CD14-positive monocyte (primary cell): Measurements from ENCODE around the gene OR5B2. TPM values are rescaled to one million over a fixed set of nuclear protein-coding genes. Genes with fewer than 3 reads are reported as not detected.

Experiments used
- DNase-seq, 3 donors: peaks; one replicate each; pipeline ENCODE4 v3.0.0-alpha.2; 2011 to 2022
- H2AFZ ChIP-seq: 2 replicates; pipeline ENCODE4 v1.6.0; 2012; ENCODE audit warnings: mild to moderate bottlenecking, low read depth, low read length, inconsistent platforms; ENCODE audit not compliant: insufficient read depth, poor library complexity, severe bottlenecking
- H3K27ac ChIP-seq, 2 donors: 1 replicate in 1 of 2; 2 replicates in 1 of 2; pipeline ENCODE4 v1.5.1; 2012 to 2013; ENCODE audit warnings: low read length in 2 of 2, control low read depth in 1 of 2, inconsistent platforms in 1 of 2, low read depth in 1 of 2, mild to moderate bottlenecking in 1 of 2
- H3K27me3 ChIP-seq, 2 donors: one replicate each; pipeline versions ENCODE4 v1.6.0 to v1.6.1; 2011 to 2013; ENCODE audit warnings: low read length in 2 of 2; ENCODE audit not compliant: control insufficient read depth in 2 of 2, insufficient read depth in 2 of 2
- H3K36me3 ChIP-seq, 2 donors: replicated peaks in 1 of 2; 1 replicate in 1 of 2; 2 replicates in 1 of 2; pipeline versions ENCODE4 v1.5.1 to v1.6.1; 2012 to 2013; ENCODE audit warnings: low read length in 2 of 2, control low read depth in 1 of 2, inconsistent platforms in 1 of 2, mild to moderate bottlenecking in 1 of 2; ENCODE audit not compliant: insufficient read depth in 2 of 2, control insufficient read depth in 1 of 2
- H3K4me1 ChIP-seq, 2 donors: 1 replicate in 1 of 2; 2 replicates in 1 of 2; pipeline versions ENCODE4 v1.5.1 to v1.6.1; 2012 to 2013; ENCODE audit warnings: low read length in 2 of 2, control low read depth in 1 of 2, inconsistent platforms in 1 of 2, mild to moderate bottlenecking in 1 of 2, moderate library complexity in 1 of 2; ENCODE audit not compliant: insufficient read depth in 2 of 2, control insufficient read depth in 1 of 2
- H3K4me2 ChIP-seq: replicated peaks from 2 replicates; pipeline ENCODE3; 2012; ENCODE audit warnings: low read length, moderate library complexity, mild to moderate bottlenecking; ENCODE audit not compliant: poor library complexity, severe bottlenecking; ENCODE audit errors: extremely low read depth
- H3K4me3 ChIP-seq, 3 experiments: fragments of 200-600 bp in 1 of 3; sonication (generic) in 1 of 3; replicated peaks in 1 of 3; 1 replicate in 2 of 3; 2 replicates in 1 of 3; pipeline ENCODE4 v1.5.1; 2011 to 2013; ENCODE audit warnings: low read length in 3 of 3, mild to moderate bottlenecking in 3 of 3, control low read depth in 2 of 3, low read depth in 2 of 3, inconsistent platforms in 1 of 3, moderate library complexity in 1 of 3
- H3K79me2 ChIP-seq: 2 replicates; pipeline ENCODE4 v1.6.0; 2012; ENCODE audit warnings: mild to moderate bottlenecking, control low read depth, inconsistent platforms, low read length, moderate library complexity; ENCODE audit not compliant: insufficient read depth
- H3K9ac ChIP-seq: 2 replicates; pipeline ENCODE4 v1.6.0; 2017; ENCODE audit warnings: low read length, mild to moderate bottlenecking; ENCODE audit not compliant: insufficient read depth, poor library complexity, severe bottlenecking
- H3K9me3 ChIP-seq, 2 donors: replicated peaks in 1 of 2; 1 replicate in 1 of 2; 2 replicates in 1 of 2; pipeline versions ENCODE4 v1.5.1 to v1.6.1; 2012 to 2013; ENCODE audit warnings: low read length in 2 of 2, control low read depth in 1 of 2; ENCODE audit not compliant: control insufficient read depth in 1 of 2, insufficient read depth in 1 of 2
- H4K20me1 ChIP-seq: 2 replicates; pipeline ENCODE4 v1.6.0; 2012; ENCODE audit warnings: mild to moderate bottlenecking, low read length, control low read depth, moderate library complexity; ENCODE audit not compliant: insufficient read depth
- H3K27ac Mint-ChIP-seq, 7 donors: one replicate each; pipeline ENCODE4 v1.8.0; 2020; ENCODE audit warnings: mild to moderate bottlenecking in 7 of 7, mixed read lengths in 7 of 7, moderate library complexity in 6 of 7, inconsistent platforms in 2 of 7
- H3K27me3 Mint-ChIP-seq, 3 donors: one replicate each; pipeline ENCODE4 v1.8.0; 2021 to 2022; ENCODE audit warnings: low read depth in 3 of 3, mild to moderate bottlenecking in 3 of 3, mixed read lengths in 3 of 3, moderate library complexity in 3 of 3, inconsistent platforms in 1 of 3
- H3K36me3 Mint-ChIP-seq, 2 donors: one replicate each; pipeline ENCODE4 v1.8.0; 2020; ENCODE audit warnings: mixed read lengths in 2 of 2, inconsistent platforms in 1 of 2, mild to moderate bottlenecking in 1 of 2
- H3K4me1 Mint-ChIP-seq: one replicate; pipeline ENCODE4 v1.8.0; 2020; ENCODE audit warnings: mild to moderate bottlenecking, mixed read lengths
- H3K4me3 Mint-ChIP-seq, 2 donors: one replicate each; pipeline ENCODE4 v1.8.0; 2020; ENCODE audit warnings: mild to moderate bottlenecking in 2 of 2, mixed read lengths in 2 of 2, moderate library complexity in 1 of 2
- H3K9me3 Mint-ChIP-seq, 7 donors: one replicate each; pipeline ENCODE4 v1.8.0; 2020 to 2022; ENCODE audit warnings: mixed read lengths in 7 of 7, mild to moderate bottlenecking in 6 of 7, moderate library complexity in 6 of 7, inconsistent platforms in 2 of 7
- CTCF ChIP-seq: fragments of 200-600 bp; IDR thresholded peaks from one replicate; pipeline ENCODE4 v1.8.0; 2022; ENCODE audit warnings: antibody characterized with exemption, mild to moderate bottlenecking
- WGBS: methylation state at CpG from one replicate; pipeline ENCODE4 v1.1.5; 2013; ENCODE audit warnings: missing lambda C conversion rate; ENCODE audit not compliant: insufficient coverage; 5-methylcytosine and 5-hydroxymethylcytosine counted together
- intact Hi-C, 2 donors: fragments of 100-400 bp; cut with micrococcal nuclease; formaldehyde crosslinking; loops; one replicate each; pipeline versions ENCODE4 v1.15.0 to v1.15.1; 2023
- polyA plus RNA-seq, 3 donors: library from polyadenylated mRNA; depleted of rRNA in 1 of 3; unstranded in 2 of 3; stranded (reverse) in 1 of 3; fragments of 300-500 nt in 2 of 3; fragments of >200 nt in 1 of 3; fragmentation: Illumina TruSeq in 2 of 3; gene quantifications; 1 replicate in 2 of 3; 2 replicates in 1 of 3; pipeline ENCODE4 v1.2.3, GENCODE V29; 2012 to 2021

The OR5B2 gene
- polyA plus RNA-seq, 3 donors, result not detected

GRCh38 chr11:58390551-58391063 lies 37.3 kb downstream of the OR5B2 start:
- Histone ChIP-seq H4K20me1 (no peaks in the 10 kb centered on the region), H3K27me3 (no peaks in the 10 kb centered on the region), H3K9me3 (peaks cover 6 to 13% of the 10 kb centered on the region in 2 donors), H3K4me1 (no peaks in the 10 kb centered on the region), H3K9ac (no peak overlapping the region), H3K27ac (no peak overlapping the region), H3K4me3 (no peak overlapping the region), H3K36me3 (no peaks in the 10 kb centered on the region), H2AFZ (no peak overlapping the region), H3K79me2 (no peaks in the 10 kb centered on the region), H3K4me2 (no peak overlapping the region)
- H3K4me1 Mint-ChIP-seq, result no peaks in the 10 kb centered on the region
- intact Hi-C loops, result no loop called here
- H3K36me3 Mint-ChIP-seq, result no peaks in the 10 kb centered on the region
- no peak overlapping the region for H3K4me3 Mint-ChIP-seq
- WGBS, result 92% methylated on average over 18 of the region's 18 CpGs
- no peak for TF ChIP-seq CTCF
- DNase-seq, result no peak
- H3K27ac Mint-ChIP-seq, result no peak overlapping the region
- H3K27me3 Mint-ChIP-seq, result no peaks in the 10 kb centered on the region
- H3K9me3 Mint-ChIP-seq, result peaks cover 0 to 10% (median 5%) of the 10 kb centered on the region in 7 donors

Other genes starting within 250 kb of the OR5B2 start
- not detected for gene OR9Q2, start 239.1 kb downstream of the OR5B2 start, polyA plus RNA-seq
- not detected for gene OR1S2, start 224.0 kb downstream of the OR5B2 start, polyA plus RNA-seq
- not detected for gene OR1S1, start 215.4 kb downstream of the OR5B2 start, polyA plus RNA-seq
- not detected for gene OR10Q1, start 199.2 kb downstream of the OR5B2 start, polyA plus RNA-seq
- not detected for gene OR10W1, start 159.9 kb downstream of the OR5B2 start, polyA plus RNA-seq
- not detected for gene OR5B17, start 69.1 kb downstream of the OR5B2 start, polyA plus RNA-seq
- not detected for gene OR5B3, start 21.2 kb downstream of the OR5B2 start, polyA plus RNA-seq
- not detected for gene OR5B12, start 14.1 kb upstream of the OR5B2 start, polyA plus RNA-seq
- gene OR5B21, start 80.0 kb upstream of the OR5B2 start, polyA plus RNA-seq, result under 1 TPM in 1 of 3 donors, not detected in 2; 0.12 TPM
- gene LPXN, start 147.7 kb upstream of the OR5B2 start, polyA plus RNA-seq, result 100 to 1,000 TPM in 2 of 3 donors, 10 to 100 TPM in 1; 81.3 to 133 (median 101) TPM
- gene ZFP91, start 150.9 kb upstream of the OR5B2 start, polyA plus RNA-seq, result 10 to 100 TPM in 1 of 3 donors, 1 to 10 TPM in 2; 8.0 to 15.8 (median 8.3) TPM
- gene CNTF, start 194.5 kb upstream of the OR5B2 start, polyA plus RNA-seq, result 1 to 10 TPM in 1 of 3 donors, not detected in 2; 2.1 TPM